GM15510 (cell line): ENCODE data around the gene MDP1.

Source experiments
- POLR2A ChIP-seq: IDR thresholded peaks from 3 replicates; pipeline ENCODE4 v1.6.1; 2011; ENCODE audit warnings: borderline replicate concordance; ENCODE audit not compliant: insufficient read length; ENCODE audit errors: extremely low read depth

Gene MDP1

GRCh38 chr14:24255931-24256711 lies 40.3 kb upstream of the MDP1 start:
- TF ChIP-seq POLR2A, result no peak

- TF ChIP-seq POLR2A, result no peak
Measured at GRCh38 chr14:24255438-24255837, 39.6 kb upstream of the MDP1 start.

GRCh38 chr14:24254630-24255392 lies 38.9 kb upstream of the MDP1 start:
- no peak for TF ChIP-seq POLR2A

- no peak for TF ChIP-seq POLR2A
Measured at GRCh38 chr14:24253936-24254335, 38.1 kb upstream of the MDP1 start.

DNA sequence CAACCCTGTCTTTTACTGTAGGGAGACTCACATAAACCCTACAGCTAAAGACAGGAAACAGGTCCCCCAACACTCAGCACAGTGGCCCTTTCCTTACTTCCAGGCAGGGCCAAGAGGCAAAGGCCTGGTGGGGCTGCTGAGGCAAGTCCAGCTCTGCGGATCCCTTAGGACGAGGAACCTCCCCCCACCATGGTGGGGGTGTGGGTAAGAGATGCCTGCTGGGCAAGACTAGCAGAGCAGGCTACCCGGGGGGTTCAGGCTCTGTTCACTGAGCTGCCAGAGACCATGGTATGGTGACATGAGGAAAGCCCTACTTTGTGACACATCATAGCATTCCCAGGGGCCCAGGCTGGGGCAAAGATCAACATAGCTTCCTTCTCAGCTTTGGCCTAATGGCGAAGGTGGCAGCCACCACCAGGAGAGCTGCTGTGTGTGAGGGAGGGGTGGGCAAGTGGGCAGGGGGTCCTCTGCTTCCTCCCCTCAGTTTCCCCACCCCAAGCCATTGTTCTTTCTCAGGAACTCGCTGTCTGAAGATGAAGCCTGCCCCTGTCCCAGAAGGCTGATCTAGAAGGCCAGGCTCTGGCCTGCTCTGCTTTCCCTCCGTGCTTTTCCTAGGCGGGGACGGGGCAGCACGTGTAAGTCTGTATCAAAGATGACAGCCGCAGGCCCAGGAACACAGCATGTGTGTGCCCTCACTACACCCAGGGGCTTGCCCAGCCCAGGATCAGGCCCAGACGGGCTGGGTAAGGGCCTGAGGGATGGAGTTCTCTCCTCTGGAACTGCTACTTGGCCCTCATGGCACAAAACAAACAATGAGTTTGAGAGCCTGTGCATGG lies 36.6 kb upstream of the MDP1 start:
- TF ChIP-seq POLR2A, result no peak

DNA sequence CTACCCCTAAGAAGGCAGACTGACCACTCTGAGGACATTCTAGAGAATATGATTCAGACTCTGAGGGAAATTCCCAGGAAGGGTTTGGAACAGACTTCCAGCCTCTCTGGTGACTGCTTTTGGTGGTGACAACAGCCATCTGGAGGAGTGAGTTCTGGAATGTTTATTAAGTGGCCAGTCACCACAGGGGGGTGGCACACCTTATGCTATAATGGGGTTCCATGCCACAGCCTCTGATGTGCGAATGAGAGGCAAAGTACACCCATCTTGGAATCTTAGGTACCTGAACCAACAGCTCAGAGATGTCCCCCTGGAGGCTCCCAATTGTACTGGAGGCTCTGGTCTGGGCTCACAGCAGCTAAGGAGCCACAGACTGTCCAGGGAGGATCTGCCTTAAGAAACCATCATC lies 36.0 kb upstream of the MDP1 start:
- TF ChIP-seq POLR2A, result no peak

DNA sequence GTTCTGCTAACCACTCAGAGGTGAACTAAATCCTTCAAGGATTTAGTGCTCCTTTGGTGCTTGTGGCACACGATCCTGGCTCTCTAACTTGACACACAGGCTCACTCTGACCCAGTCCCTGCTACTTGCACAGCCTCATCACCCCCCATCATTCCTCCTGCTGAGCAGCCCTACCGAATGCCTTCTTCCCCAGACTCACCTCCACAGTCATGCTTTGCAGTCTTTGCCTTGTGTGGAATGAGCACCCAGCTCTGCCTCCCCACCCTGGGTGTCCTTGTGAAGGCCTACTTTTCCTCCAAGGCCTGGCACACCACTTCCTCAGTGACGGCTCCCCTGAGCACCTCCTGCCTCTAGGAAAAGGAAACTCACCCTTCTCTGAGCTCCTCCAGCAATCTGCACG lies 34.5 kb upstream of the MDP1 start:
- no peak for TF ChIP-seq POLR2A

- TF ChIP-seq POLR2A, result no peak
Measured at GRCh38 chr14:24249230-24250021, 33.6 kb upstream of the MDP1 start.

GRCh38 chr14:24247422-24247821 lies 31.6 kb upstream of the MDP1 start:
- TF ChIP-seq POLR2A, result no peak

- no peak for TF ChIP-seq POLR2A
Measured at GRCh38 chr14:24246765-24247212, 30.9 kb upstream of the MDP1 start.

DNA sequence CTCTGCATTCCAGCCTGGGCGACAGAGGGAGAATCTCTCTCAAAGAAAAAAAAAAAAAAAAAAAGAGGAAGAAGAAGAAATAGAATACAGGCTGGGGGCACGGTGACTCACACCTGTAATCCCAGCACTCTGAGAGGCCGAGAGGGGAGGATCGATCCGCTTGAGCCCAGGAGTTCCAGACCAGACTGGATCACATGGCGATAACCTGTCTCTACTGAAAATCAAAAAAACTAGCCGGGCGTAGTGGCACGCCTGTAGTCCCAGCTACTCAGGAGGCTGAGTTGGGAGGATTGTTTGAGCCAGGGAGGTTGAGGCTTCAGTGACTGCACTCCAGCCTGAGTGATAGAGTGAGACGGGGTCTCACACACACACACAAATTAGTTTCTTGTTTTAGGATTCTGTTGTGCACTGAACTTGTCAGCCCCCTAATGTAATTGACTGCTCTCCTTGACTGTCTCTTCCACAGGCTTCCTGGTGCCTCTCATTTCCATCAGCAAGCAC lies 27.5 kb upstream of the MDP1 start:
- no peak for TF ChIP-seq POLR2A

GRCh38 chr14:24241829-24242443 lies 26.1 kb upstream of the MDP1 start:
- TF ChIP-seq POLR2A, result no peak

DNA sequence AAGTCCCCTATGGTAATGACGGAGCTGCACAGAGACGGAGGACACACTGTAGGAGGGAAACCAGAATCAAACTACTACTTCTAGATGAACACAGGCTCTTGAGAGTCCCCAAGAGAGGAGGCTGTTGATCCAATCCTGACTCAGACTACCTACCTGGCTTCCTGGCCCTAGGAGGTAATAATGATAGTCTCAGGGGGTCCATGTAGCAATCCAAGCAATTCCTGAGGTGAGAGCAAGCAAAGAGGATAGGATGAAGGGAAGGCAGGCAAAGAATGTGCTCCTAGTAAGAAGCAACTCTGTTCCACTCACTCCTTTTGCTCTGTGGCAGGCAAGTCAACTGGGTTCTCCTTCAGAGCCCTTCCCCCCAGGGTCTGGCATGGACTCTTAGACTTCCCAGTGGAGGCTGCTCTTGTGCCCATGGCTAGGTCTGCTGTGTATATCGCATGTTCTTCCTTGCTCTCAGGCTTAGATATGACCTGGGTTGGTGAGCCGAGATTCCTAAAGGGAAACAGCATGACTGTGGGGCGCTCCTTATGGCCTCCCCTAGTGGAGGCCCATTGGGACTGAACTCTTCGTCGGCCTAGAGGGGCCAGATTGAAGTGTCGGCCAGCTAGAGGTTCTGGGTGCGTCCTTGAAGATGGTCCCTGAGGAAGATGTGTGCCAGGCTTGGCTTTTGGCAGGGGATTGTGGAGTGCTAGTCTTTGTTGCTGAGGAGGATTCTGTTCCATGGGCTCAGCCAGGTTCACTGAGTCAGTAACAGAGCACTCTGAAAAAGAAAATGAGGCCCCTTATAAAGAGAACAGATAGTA lies 24.4 kb upstream of the MDP1 start:
- TF ChIP-seq POLR2A, result no peak
